Measurements from ENCODE around the gene LAPTM5. TPM values are rescaled to one million over a fixed set of nuclear protein-coding genes. Genes with fewer than 3 reads are reported as not detected.

Gene LAPTM5
- total and polyA plus RNA-seq, 2 donors (not counting 3 experiments of a cell fraction or from before 2014, with no cell fraction given) = 83.4 to 95.2 TPM

- Histone ChIP-seq H4K20me1 (replicated peaks; ENCODE audit: control insufficient read depth, extremely low read depth, insufficient read depth, low read length) (no peaks in the 10 kb centered on the region), H3K4me3 (replicated peaks in 1 of 3; ENCODE audit: insufficient read depth in 1 of 3, low read depth in 1 of 3, low read length in 3 of 3) (no peak overlapping the region), H2AFZ (ENCODE audit: low read depth, low read length) (no peak overlapping the region), H3K4me1 (ENCODE audit: control insufficient read depth, extremely low read depth, insufficient read depth, low read length) (no peaks in the 10 kb centered on the region), H3K9me1 (replicated peaks; ENCODE audit: control insufficient read depth, extremely low read depth, insufficient read depth, low read length) (no peaks in the 10 kb centered on the region), H3K27ac (ENCODE audit: insufficient read depth, low read depth, low read length) (no peak overlapping the region), H3K9me3 (replicated peaks; ENCODE audit: control insufficient read depth, insufficient read depth, low read length) (no peaks in the 10 kb centered on the region), H3K9ac (replicated peaks; ENCODE audit: extremely low read depth, insufficient read depth, low read length) (no peak overlapping the region), H3K27me3 (ENCODE audit: control insufficient read depth in 2 of 2, insufficient read depth in 2 of 2, low read length in 2 of 2) (no peaks in the 10 kb centered on the region), H3K36me3 (ENCODE audit: control insufficient read depth in 2 of 2, extremely low read depth in 1 of 2, insufficient read depth in 2 of 2, low read length in 2 of 2) (no peaks in the 10 kb centered on the region), H3K4me2 (ENCODE audit: insufficient read depth, low read length) (no peak overlapping the region), H3K79me2 (ENCODE audit: control insufficient read depth, insufficient read depth, low read length) (no peaks in the 10 kb centered on the region)
- TF ChIP-seq POLR2AphosphoS5 (IDR thresholded peaks at IDR 0.05; ENCODE audit: insufficient read depth, low read depth, low read length) (no peak), EZH2 (IDR thresholded peaks at IDR 0.05; ENCODE audit: borderline replicate concordance, low read depth, low read length, severe bottlenecking) (no peak), MYC (IDR thresholded peaks at IDR 0.05; ENCODE audit: low read depth, low read length) (no peak), GATA2 (IDR thresholded peaks at IDR 0.05; ENCODE audit: insufficient read depth, insufficient read length, low read depth, low read length) (no peak), POLR2A (IDR thresholded peaks at IDR 0.05; ENCODE audit: low read depth, low read length) (no peak), JUN (IDR thresholded peaks at IDR 0.05; ENCODE audit: borderline replicate concordance, insufficient read depth, insufficient read length, low read depth) (no peak), MAX (IDR thresholded peaks at IDR 0.05; ENCODE audit: insufficient read depth, insufficient read length) (no peak), FOS (IDR thresholded peaks at IDR 0.05; ENCODE audit: borderline replicate concordance, insufficient read depth, low read length) (no peak)
- TF ChIP-seq, protein P1, sequence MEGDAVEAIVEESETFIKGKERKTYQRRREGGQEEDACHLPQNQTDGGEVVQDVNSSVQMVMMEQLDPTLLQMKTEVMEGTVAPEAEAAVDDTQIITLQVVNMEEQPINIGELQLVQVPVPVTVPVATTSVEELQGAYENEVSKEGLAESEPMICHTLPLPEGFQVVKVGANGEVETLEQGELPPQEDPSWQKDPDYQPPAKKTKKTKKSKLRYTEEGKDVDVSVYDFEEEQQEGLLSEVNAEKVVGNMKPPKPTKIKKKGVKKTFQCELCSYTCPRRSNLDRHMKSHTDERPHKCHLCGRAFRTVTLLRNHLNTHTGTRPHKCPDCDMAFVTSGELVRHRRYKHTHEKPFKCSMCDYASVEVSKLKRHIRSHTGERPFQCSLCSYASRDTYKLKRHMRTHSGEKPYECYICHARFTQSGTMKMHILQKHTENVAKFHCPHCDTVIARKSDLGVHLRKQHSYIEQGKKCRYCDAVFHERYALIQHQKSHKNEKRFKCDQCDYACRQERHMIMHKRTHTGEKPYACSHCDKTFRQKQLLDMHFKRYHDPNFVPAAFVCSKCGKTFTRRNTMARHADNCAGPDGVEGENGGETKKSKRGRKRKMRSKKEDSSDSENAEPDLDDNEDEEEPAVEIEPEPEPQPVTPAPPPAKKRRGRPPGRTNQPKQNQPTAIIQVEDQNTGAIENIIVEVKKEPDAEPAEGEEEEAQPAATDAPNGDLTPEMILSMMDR (IDR thresholded peaks at IDR 0.05; ENCODE audit: extremely low read depth in 1 of 2, insufficient read depth in 1 of 2, low read depth in 1 of 2, low read length in 2 of 2) = no peak
- FAIRE-seq (no peak), DNase-seq (ENCODE audit: low read depth, low spot score) (no peak)
- ChIA-PET CTCF (interaction anchor here (1.6 kb wide), 1 partner anchor 10 kb away, joined by 4 read pairs; no protein-coding TSS in a partner anchor), POLR2A (no interaction called here)
- dilution Hi-C loops (cut with MboI; ENCODE audit: extremely low pct_ligation_motif_present, low sequenced_read_pairs) = no loop called here
- intact Hi-C loops (cut with micrococcal nuclease) = no loop called here
- no TSS peak for BruUV-seq (replicated peaks)
Observed at GRCh38 chr1:30764396-30764795, 6.8 kb upstream of the LAPTM5 start.
